Left kidney (tissue), 2 donors: ENCODE measurements around the gene NHS. TPM values are rescaled to one million over a fixed set of nuclear protein-coding genes. Genes with fewer than 3 reads are reported as not detected.

Source experiments
- DNase-seq: peaks from one replicate; pipeline ENCODE4 v3.0.0-alpha.2; 2013
- polyA plus RNA-seq: library from polyadenylated mRNA; unstranded; fragments of 120-200 nt; gene quantifications from one replicate; pipeline ENCODE4 v1.2.1, GENCODE V29; 2013; ENCODE audit not compliant: insufficient read length

The NHS gene
- polyA plus RNA-seq, 1 donor, result 27.3 TPM

DNA sequence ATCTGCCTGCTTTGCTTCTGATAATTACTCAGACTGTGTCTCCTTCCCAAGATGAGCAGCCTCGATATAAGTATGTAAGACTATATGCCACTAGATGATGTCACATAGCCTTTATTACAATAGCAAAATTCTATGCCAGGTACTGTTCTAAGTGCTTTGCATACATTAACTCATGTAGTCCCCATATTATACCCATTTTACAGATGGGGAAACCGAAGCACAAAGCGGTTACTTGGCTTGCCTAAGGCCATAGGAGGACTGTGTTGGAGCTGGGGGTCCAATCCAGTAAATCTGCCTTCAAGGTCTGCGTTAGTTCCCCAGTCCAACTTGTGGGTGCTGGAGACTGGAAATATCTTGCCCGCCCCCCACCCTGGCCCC, 361.5 kb downstream of the NHS start:
- DNase-seq, result no peak

- DNase-seq, result peak; percentile 93
Measured at GRCh38 chrX:17736856-17737709, 362.1 kb downstream of the NHS start, which contains the start of gene SCML1. Gene SCML1 (plus strand): TSS chrX:17737493. CDS start chrX:17744187, 6,694 bp downstream.

- no peak for DNase-seq
Measured at GRCh38 chrX:17737710-17737985, 362.6 kb downstream of the NHS start.

- no peak for DNase-seq
Measured at GRCh38 chrX:17737986-17738713, 363.1 kb downstream of the NHS start.

- DNase-seq, result no peak
Measured at GRCh38 chrX:17738737-17739535, 363.9 kb downstream of the NHS start.

- DNase-seq, result no peak
Measured at GRCh38 chrX:17740137-17741122, 365.4 kb downstream of the NHS start.

DNA sequence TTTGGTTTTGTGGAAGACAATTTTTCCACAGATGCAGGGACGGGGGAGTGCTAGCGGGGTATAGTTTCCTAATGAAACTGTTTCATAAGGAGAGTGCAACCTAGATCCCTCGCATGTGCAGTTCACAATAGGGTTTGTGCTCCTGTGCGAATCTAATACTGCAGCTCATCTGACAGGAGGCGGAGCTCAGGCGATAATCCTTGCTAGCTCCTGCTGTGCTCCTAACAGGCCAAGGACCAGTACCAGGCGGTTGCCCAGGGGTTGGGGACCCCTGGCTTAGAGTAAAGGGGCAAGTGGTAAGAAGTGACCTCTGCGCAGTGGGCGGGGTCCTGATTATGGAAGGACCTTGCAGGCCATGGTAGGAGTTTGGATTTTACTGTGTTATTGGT, 366.1 kb downstream of the NHS start:
- no peak for DNase-seq

- DNase-seq, result no peak
Measured at GRCh38 chrX:17743913-17744312, 368.9 kb downstream of the NHS start.

DNA sequence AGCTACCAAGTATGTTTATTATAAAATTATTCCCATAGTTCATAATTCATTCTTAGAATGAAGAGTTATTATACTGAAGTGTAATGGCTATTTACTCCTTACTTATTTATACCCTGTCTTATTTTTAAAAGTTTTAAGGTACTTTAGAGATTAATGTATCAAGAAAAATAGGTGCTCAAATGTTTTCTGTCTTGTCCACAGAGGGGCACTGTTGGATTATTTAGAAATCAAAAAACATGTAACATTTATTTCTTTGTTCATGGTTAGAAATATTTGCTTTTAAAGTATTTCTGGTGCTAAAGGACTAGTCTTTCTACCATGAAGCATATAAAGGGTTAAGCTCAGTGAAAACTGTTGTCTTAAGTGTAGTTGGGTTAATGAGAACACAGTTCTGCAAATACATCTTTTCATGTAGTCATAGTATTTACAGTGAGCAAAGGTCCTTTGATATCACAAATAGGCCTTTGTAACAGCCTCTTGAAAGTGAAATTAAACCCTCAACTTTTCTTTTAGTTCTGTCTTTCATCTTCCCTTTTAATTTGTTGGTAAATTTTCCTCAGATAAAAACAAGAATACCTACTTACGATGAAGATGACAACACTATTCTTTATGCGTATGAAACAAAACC, 370.0 kb downstream of the NHS start:
- DNase-seq, result no peak

GRCh38 chrX:17747692-17748091, 372.7 kb downstream of the NHS start:
- no peak for DNase-seq

DNA sequence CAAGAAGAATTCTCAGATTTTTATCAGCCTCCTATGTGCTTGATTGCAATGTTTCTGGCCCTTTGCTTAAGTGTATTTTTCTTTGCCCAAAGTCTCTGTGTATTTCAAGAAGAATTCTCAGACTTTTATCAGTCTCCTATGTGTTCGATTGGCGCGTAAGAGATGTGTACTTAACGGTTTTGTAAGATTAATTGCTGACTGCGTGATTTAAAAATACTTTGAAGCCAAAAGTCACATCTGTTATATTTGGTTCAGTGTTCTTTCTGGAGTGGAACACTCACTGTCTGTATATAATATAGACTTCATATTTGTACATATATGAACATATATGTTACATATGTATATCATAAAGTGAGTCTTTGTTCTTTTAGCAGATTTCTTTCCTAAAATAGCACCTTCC, 373.7 kb downstream of the NHS start:
- DNase-seq, result no peak

DNA sequence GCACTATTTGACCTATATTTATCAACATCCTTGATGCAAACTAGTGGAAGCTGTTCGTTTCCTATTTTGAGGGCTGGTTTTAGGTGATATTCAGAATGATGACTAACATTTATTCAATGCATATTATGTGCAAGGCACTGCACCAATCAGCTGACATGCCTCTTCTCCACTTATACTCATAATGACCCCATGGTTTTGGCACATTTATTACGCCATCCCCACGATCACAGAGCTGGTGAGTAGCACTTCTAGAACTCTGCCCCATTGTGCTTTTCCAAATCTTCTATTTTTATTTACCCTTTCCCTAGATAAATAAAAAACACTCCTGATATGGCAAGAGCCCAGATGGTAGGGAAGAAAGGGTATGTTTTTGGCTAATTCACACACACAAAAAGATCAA, 375.4 kb downstream of the NHS start:
- no peak for DNase-seq

- no peak for DNase-seq
Measured at GRCh38 chrX:17758382-17758781, 383.4 kb downstream of the NHS start.

GRCh38 chrX:17759990-17760389, 385.0 kb downstream of the NHS start:
- no peak for DNase-seq

DNA sequence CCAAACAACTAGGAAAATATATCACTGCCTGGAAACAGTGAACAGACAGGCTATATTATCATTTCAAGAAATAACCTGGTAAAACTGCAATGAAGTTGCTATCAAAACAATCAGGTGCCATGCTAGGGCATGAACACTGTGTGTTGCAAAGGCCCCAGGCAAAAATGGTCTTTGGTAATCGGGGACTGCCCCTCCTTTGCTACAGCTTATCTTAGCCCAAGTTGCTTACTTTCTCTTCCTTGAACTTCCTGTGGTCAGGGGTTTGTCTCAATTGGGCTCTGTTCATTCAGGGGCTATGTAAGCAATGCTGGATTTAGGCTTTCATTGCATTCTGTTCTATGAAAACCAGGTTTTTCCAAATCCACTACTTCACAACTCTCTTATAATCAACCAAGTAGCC, 392.7 kb downstream of the NHS start:
- no peak for DNase-seq

GRCh38 chrX:17768997-17769396, 394.0 kb downstream of the NHS start:
- no peak for DNase-seq

GRCh38 chrX:17769701-17770269, 394.8 kb downstream of the NHS start:
- DNase-seq, result no peak

- DNase-seq, result no peak
Measured at GRCh38 chrX:17773221-17773876, 398.3 kb downstream of the NHS start.

GRCh38 chrX:17774053-17774452, 399.1 kb downstream of the NHS start:
- no peak for DNase-seq

DNA sequence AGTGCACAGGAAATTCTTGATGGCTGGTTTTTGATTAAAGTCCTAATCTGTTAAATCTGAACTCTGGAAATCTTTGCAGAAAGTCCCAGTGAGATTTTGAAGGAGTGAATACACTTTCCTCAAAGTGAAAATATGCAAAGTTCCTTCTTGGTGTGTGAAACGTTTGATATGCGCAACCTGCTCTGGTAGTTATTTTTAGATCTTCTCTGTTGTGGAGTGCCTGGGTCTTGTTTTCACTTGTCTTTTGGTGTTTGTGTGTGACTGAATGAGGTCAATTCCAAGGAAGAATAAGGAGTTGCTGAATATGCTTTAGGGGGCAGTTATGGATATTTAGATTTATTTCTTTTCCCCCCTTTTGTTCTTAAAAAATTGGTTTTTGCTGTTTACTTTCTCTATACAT, 404.0 kb downstream of the NHS start:
- DNase-seq, result no peak
